ENCODE measurements around the gene GNAZ. TPM values are rescaled to one million over a fixed set of nuclear protein-coding genes. Genes with fewer than 3 reads are reported as not detected.

Gene GNAZ
- total and polyA plus RNA-seq, 2 of the 8 experiments (the other 6 are each of a cell fraction or from before 2014, with no cell fraction given), result 6.6 to 9.6 TPM

DNA sequence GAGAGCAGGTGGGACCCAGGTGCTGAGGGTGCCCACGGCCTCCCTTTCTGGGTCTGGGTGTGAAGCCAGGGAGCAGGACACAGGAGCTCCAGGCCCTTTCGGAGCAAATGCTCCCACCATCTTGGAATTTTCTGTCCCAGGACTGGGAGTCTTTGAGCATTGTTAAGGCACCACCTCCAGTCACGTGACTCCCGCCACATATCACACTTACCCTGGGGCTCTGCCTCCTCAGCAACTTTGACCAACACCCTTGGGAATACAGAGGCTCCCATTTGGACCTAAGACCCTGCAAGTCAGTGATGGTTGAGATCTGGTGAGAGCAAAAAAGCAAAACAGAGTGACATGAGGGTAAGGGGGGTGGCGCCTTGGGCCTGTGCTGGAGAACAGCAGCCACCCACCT lies 35.6 kb downstream of the GNAZ start:
- ChIA-PET CTCF (ENCODE audit: partially characterized antibody) (interaction anchor here (1.3 to 3.2 kb wide), 5 partner anchors 10 to 177 kb away, joined by 3 to 12 read pairs (median 8); no protein-coding TSS in a partner anchor), POLR2A (ENCODE audit: partially characterized antibody) (no interaction called here)
- no peak overlapping the region for H4K5ac ChIP-seq (ENCODE audit: insufficient read length, low read depth, low read length)
- no peak overlapping the region for H4K8ac ChIP-seq (ENCODE audit: extremely low read depth, insufficient read depth, low read length)
- WGBS, 2 experiments (ENCODE audit: extremely low coverage in 1 of 2, insufficient coverage in 1 of 2, insufficient read length in 1 of 2, insufficient replicate concordance in 2 of 2, low coverage in 1 of 2, low lambda C conversion rate in 2 of 2, missing lambda C conversion rate in 1 of 2), result 85% methylated on average over 5 of the region's 5 CpGs; no CpG with 5 or more reads in 1 of the 2 experiments
- H3K23me2 ChIP-seq (ENCODE audit: low read depth, low read length), result no peaks in the 10 kb centered on the region
- no peak for FAIRE-seq
- H3K23ac ChIP-seq (ENCODE audit: insufficient read length), result no peak overlapping the region
- H3K9ac ChIP-seq (replicated peaks in 1 of 4; ENCODE audit: extremely low read depth in 1 of 4, low read depth in 3 of 4, low read length in 3 of 4), result no peak overlapping the region
- H2BK20ac ChIP-seq (ENCODE audit: low read length), result no peak overlapping the region
- DNase-seq (ENCODE audit: low read depth in 1 of 2, low spot score in 2 of 2), result no peak
- H3K14ac ChIP-seq (ENCODE audit: insufficient read length), result no peak overlapping the region
- H2BK5ac ChIP-seq (ENCODE audit: low read depth, low read length), result no peak overlapping the region; the same call in 1 of the 2 replicates
- H3K56ac ChIP-seq (replicated peaks; ENCODE audit: insufficient read length, low read depth, low read length), result no peak overlapping the region
- H3K27ac ChIP-seq (ENCODE audit: low read depth, low read length), result no peak overlapping the region
- no peak overlapping the region for H2BK15ac ChIP-seq (ENCODE audit: low read length)
- no peak overlapping the region for H2AFZ ChIP-seq (ENCODE audit: low read length)
- no peak overlapping the region for H3K4me3 ChIP-seq (ENCODE audit: extremely low read depth in 1 of 4, insufficient read depth in 2 of 4, low read depth in 3 of 4, low read length in 4 of 4)
- H3K36me3 ChIP-seq (ENCODE audit: control insufficient read depth in 2 of 4, insufficient read depth in 4 of 4, low read length in 3 of 4), result no peaks in the 10 kb centered on the region
- no peaks in the 10 kb centered on the region for H3K79me2 ChIP-seq (ENCODE audit: control insufficient read depth in 1 of 2, insufficient read depth in 2 of 2, low read length in 2 of 2)
- H2AK5ac ChIP-seq (ENCODE audit: low read depth, low read length), result no peak overlapping the region
- no peak overlapping the region for H3K18ac ChIP-seq (ENCODE audit: extremely low read depth, low read length)
- no peak overlapping the region for H3K4me2 ChIP-seq (ENCODE audit: insufficient read depth in 1 of 2, low read depth in 2 of 2, low read length in 2 of 2)
- H4K91ac ChIP-seq (replicated peaks; ENCODE audit: insufficient read length, low read length), result no peak overlapping the region
- H3K27me3 ChIP-seq (replicated peaks in 1 of 4; ENCODE audit: control insufficient read depth in 3 of 4, extremely low read depth in 1 of 4, insufficient read depth in 3 of 4, low read length in 3 of 4), result no peaks in the 10 kb centered on the region; a peak in 3 of 7 replicates
- H3K4me1 ChIP-seq (replicated peaks in 1 of 4; ENCODE audit: control insufficient read depth in 3 of 4, insufficient read depth in 4 of 4, low read length in 3 of 4), result no peaks in the 10 kb centered on the region; a peak in 1 of 7 replicates
- H3K9me3 ChIP-seq (ENCODE audit: insufficient read depth in 2 of 2, low read depth in 1 of 2, low read length in 1 of 2), result no peaks in the 10 kb centered on the region
- no peak overlapping the region for H2BK12ac ChIP-seq (ENCODE audit: low read depth, low read length)
- no peaks in the 10 kb centered on the region for H3K79me1 ChIP-seq (ENCODE audit: low read depth, low read length)
- H3K4ac ChIP-seq (replicated peaks; ENCODE audit: insufficient read length, low read depth, low read length), result no peak overlapping the region
- H2BK120ac ChIP-seq (replicated peaks; ENCODE audit: low read depth, low read length), result no peak overlapping the region
- H4K20me1 ChIP-seq (replicated peaks in 1 of 2; ENCODE audit: control insufficient read depth in 1 of 2, insufficient read depth in 2 of 2, low read length in 2 of 2), result peaks cover 3 to 11% of the 10 kb centered on the region in 2 experiments
- no peak for TF ChIP-seq RAD21 (IDR thresholded peaks at IDR 0.05 in 1 of 2, conservative IDR thresholded peaks at IDR 0.05 in 1 of 2; ENCODE audit: low read depth in 2 of 2, low read length in 2 of 2)
- no peak for TF ChIP-seq TAF1 (IDR thresholded peaks at IDR 0.05; ENCODE audit: low read depth, low read length)
- no peak for TF ChIP-seq RBBP5 (IDR thresholded peaks at IDR 0.05; ENCODE audit: borderline replicate concordance, low read depth, low read length)
- no peak for TF ChIP-seq HDAC6 (IDR thresholded peaks at IDR 0.05; ENCODE audit: low read depth, low read length)
- TF ChIP-seq TEAD4 (IDR thresholded peaks at IDR 0.05; ENCODE audit: low read depth, low read length), result no peak
- no peak for TF ChIP-seq CHD2 (IDR thresholded peaks at IDR 0.05; ENCODE audit: low read length)
